Body of pancreas (tissue), 4 donors: Measurements from ENCODE around the gene PSMD12. TPM values are rescaled to one million over a fixed set of nuclear protein-coding genes. Genes with fewer than 3 reads are reported as not detected.

Experiments
- ATAC-seq: fragments of 150-250 bp; one replicate; pipeline ENCODE4 v1.9.1; 2016
- DNase-seq, 4 donors: peaks; one replicate each; pipeline ENCODE4 v3.0.0-alpha.2; 2019
- H3K27ac ChIP-seq, 4 donors: fragments of 200-600 bp; sonication (generic); 1 replicate in 3 of 4; 2 replicates in 1 of 4; pipeline versions ENCODE4 v1.5.1 to v1.6.1; 2016 to 2019; ENCODE audit warnings: mild to moderate bottlenecking in 1 of 4, mixed read lengths in 1 of 4, moderate library complexity in 1 of 4
- H3K27me3 ChIP-seq, 2 donors: fragments of 200-600 bp; sonication (generic); one replicate each; pipeline ENCODE4 v1.6.0; 2016; ENCODE audit warnings: mild to moderate bottlenecking in 1 of 2
- H3K36me3 ChIP-seq, 2 donors: fragments of 200-600 bp; sonication (generic); replicated peaks in 1 of 2; 2 replicates each; pipeline ENCODE4 v1.5.1; 2016; ENCODE audit warnings: low read depth in 2 of 2; ENCODE audit not compliant: insufficient read depth in 1 of 2
- H3K4me1 ChIP-seq: fragments of 200-600 bp; sonication (generic); one replicate; pipeline ENCODE4 v1.6.0; 2016
- H3K4me3 ChIP-seq, 2 donors: fragments of 200-600 bp; sonication (generic); 1 replicate in 1 of 2; 2 replicates in 1 of 2; pipeline ENCODE4 v1.5.1; 2016 to 2019
- H3K9me3 ChIP-seq, 3 donors: fragments of 200-600 bp; sonication (generic); 1 replicate in 2 of 3; 2 replicates in 1 of 3; pipeline ENCODE4 v1.5.1; 2016
- CTCF ChIP-seq, 7 experiments: fragments of 450-650 bp in 4 of 7; fragments of 200-600 bp in 3 of 7; sonication (generic) in 3 of 7; IDR thresholded peaks; one replicate each; pipeline ENCODE4 v1.5.1; 2016 to 2019; ENCODE audit warnings: antibody characterized with exemption in 7 of 7
- POLR2A ChIP-seq, 3 donors: fragments of 450-650 bp; IDR thresholded peaks; one replicate each; pipeline ENCODE4 v1.6.1; 2016; ENCODE audit warnings: antibody characterized with exemption in 3 of 3, mild to moderate bottlenecking in 2 of 3
- WGBS, 2 donors: methylation state at CpG; one replicate each; pipeline ENCODE4 v1.1.5; 2017; 5-methylcytosine and 5-hydroxymethylcytosine counted together
- intact Hi-C: fragments of 100-400 bp; cut with DNase I; formaldehyde crosslinking; loops from one replicate; pipeline ENCODE4 v1.15.1; 2023
- small RNA-seq: library from RNA; depleted of rRNA; stranded (forward); fragments of <200 nt; gene quantifications from one replicate; pipeline ENCODE3, GENCODE V24; 2016
- total RNA-seq, 2 donors: library from RNA; depleted of rRNA; stranded (reverse); fragments of >200 nt; gene quantifications; one replicate each; pipeline ENCODE4 v1.1.0, GENCODE V29; 2016

Gene PSMD12
- total RNA-seq, 2 donors from 2014 or later = 12.2 to 14.0 TPM

- no peak overlapping the region for H3K27ac ChIP-seq
- H3K4me3 ChIP-seq = no peak overlapping the region
- peaks cover 8% of the 10 kb centered on the region for H3K4me1 ChIP-seq
- DNase-seq = peak; percentile 68 to 78 (median 75)
- H3K36me3 ChIP-seq = no peaks in the 10 kb centered on the region
- H3K27me3 ChIP-seq = no peaks in the 10 kb centered on the region
- peak; percentile 81 for ATAC-seq
- no peaks in the 10 kb centered on the region for H3K9me3 ChIP-seq
- TF ChIP-seq POLR2A (IDR thresholded peaks at IDR 0.05) (no peak), CTCF (IDR thresholded peaks at IDR 0.05) (peak; percentile 64 to 91 (median 77))
- intact Hi-C loops = no loop called here
- 38 to 40% methylated on average over 23 to 32 of the region's 32 CpGs for WGBS, 2 donors
Observed at GRCh38 chr17:67293251-67294203, 72.8 kb downstream of the PSMD12 start.

- intact Hi-C loops = no loop called here
- ATAC-seq = no peak
- no peaks in the 10 kb centered on the region for H3K36me3 ChIP-seq
- H3K27ac ChIP-seq = no peak overlapping the region
- no peak for DNase-seq
- H3K4me3 ChIP-seq = no peak overlapping the region
- no peaks in the 10 kb centered on the region for H3K27me3 ChIP-seq
- no peaks in the 10 kb centered on the region for H3K9me3 ChIP-seq
- no peak for TF ChIP-seq CTCF (IDR thresholded peaks at IDR 0.05)
- no peak for TF ChIP-seq POLR2A (IDR thresholded peaks at IDR 0.05)
- H3K4me1 ChIP-seq = peaks cover 8% of the 10 kb centered on the region
- 75 to 82% methylated on average over 11 of the region's 11 CpGs for WGBS, 2 donors
Observed at GRCh38 chr17:67290711-67291291, 75.6 kb downstream of the PSMD12 start.

GRCh38 chr17:67290244-67290643 is 76.1 kb downstream of the PSMD12 start:
- intact Hi-C loops = no loop called here
- DNase-seq = no peak

GRCh38 chr17:67289181-67289876 is 77.0 kb downstream of the PSMD12 start:
- Histone ChIP-seq H3K27ac (no peak overlapping the region), H3K36me3 (no peaks in the 10 kb centered on the region), H3K9me3 (no peaks in the 10 kb centered on the region), H3K4me1 (peaks cover 8% of the 10 kb centered on the region), H3K27me3 (no peaks in the 10 kb centered on the region), H3K4me3 (no peak overlapping the region)
- WGBS, 2 donors = 20 to 22% methylated on average over 5 to 14 of the region's 14 CpGs
- peak; percentile 41 to 66 (median 62) for DNase-seq
- peak; percentile 61 for ATAC-seq
- TF ChIP-seq POLR2A (IDR thresholded peaks at IDR 0.05) (no peak), CTCF (IDR thresholded peaks at IDR 0.05) (no peak)
- intact Hi-C loops = no loop called here

More at GRCh38 chr17:67290244-67290643, 76.1 kb downstream of the PSMD12 start:
- Histone ChIP-seq H3K27ac (no peak overlapping the region), H3K4me3 (no peak overlapping the region), H3K27me3 (no peaks in the 10 kb centered on the region), H3K4me1 (peaks cover 8% of the 10 kb centered on the region), H3K36me3 (no peaks in the 10 kb centered on the region), H3K9me3 (no peaks in the 10 kb centered on the region)
- ATAC-seq = no peak
- TF ChIP-seq CTCF (IDR thresholded peaks at IDR 0.05) = no peak
- WGBS, 2 donors = 91 to 95% methylated on average over 3 of the region's 3 CpGs

Small RNA genes within 50 kb of the gene (small RNA-seq; reads per million reads assigned to genes)
- gene RF00019 = not detected

Other genes with a start within 250 kb of the PSMD12 start
- 10 to 100 TPM; 21.0 to 34.6 TPM for gene HELZ, start 121.4 kb downstream of the PSMD12 start, total RNA-seq
- gene PITPNC1, start 10.7 kb upstream of the PSMD12 start, total RNA-seq = 10 to 100 TPM; 11.9 to 17.5 TPM